Measurements from ENCODE around the gene PLXNA2. TPM values are rescaled to one million over a fixed set of nuclear protein-coding genes. Genes with fewer than 3 reads are reported as not detected.

Gene PLXNA2
- total RNA-seq, 8 experiments from 2014 or later = 14.3 to 50.5 (median 34.1) TPM

DNA sequence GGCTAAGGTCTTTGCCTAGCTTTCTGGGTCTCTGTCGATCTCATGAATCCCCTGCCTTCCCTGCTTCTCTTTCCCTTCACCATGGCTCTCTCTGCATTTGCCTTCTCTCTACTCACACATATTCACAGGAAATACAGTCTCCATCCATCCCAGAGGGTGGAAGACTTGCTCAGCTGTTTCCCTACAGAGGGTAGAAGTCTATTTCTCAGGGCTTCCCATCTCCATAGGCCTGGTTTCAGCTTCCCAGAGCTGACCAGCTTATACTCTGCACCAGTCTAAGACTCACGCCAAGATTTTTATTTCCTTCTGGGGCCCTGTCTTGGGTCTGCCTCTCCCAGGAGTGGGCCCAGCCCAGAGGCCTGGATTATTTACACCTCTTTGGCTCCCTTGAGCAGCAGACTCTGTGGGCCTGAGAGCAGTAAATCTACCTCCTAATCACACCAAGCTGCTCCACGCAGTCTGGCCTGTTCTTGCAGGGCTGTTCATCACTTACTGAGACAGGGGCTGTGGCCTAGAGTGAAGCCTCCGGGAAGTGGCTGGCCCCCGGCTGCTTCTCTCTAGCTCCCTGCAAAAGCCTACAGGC lies 102.5 kb downstream of the PLXNA2 start:
- peak overlapping the region; percentile 53 to 70 for H3K27ac ChIP-seq
- in situ Hi-C loops (cut with MboI; ENCODE audit: low pct_unique_long_range_greater_than_20kb in 2 of 9, low sequenced_read_pairs in 9 of 9, unreplicated experiment in 9 of 9) = loop anchor here in 2 of 9 experiments (25.0 kb wide), 1 partner anchor 96 kb away; the partner anchor contains the start of gene PLXNA2 (in 2 of the 2)
- peak; percentile 42 to 96 (median 92) for ATAC-seq (replicated peaks in 6 of 8)

GRCh38 chr1:208139434-208140045 lies 104.6 kb downstream of the PLXNA2 start:
- in situ Hi-C loops (cut with MboI; ENCODE audit: low pct_unique_long_range_greater_than_20kb in 2 of 9, low sequenced_read_pairs in 9 of 9, unreplicated experiment in 9 of 9) = loop anchor here in 2 of 9 experiments (25.0 kb wide), 1 partner anchor 98 kb away; the partner anchor contains the start of gene PLXNA2 (in 2 of the 2)
- no peak for ATAC-seq (replicated peaks in 6 of 8)
- no peak overlapping the region for H3K4me3 ChIP-seq
- peaks cover 46 to 51% of the 10 kb centered on the region in 2 donors for H3K4me1 ChIP-seq (replicated peaks in 1 of 2)
- H3K27ac ChIP-seq = peak overlapping the region in 1 of 2 donors; percentile 17
- WGBS, 10 experiments = 63 to 100% (median 86%) methylated on average over 1 to 3 of the region's 3 CpGs; no CpG with 5 or more reads in 3 of the 10 experiments

More for the DNA sequence above, 102.5 kb downstream of the PLXNA2 start:
- H3K4me1 ChIP-seq (replicated peaks in 1 of 2) = peaks cover 60 to 64% of the 10 kb centered on the region in 2 donors
- H3K4me3 ChIP-seq = no peak overlapping the region
- 0 to 100% (median 46%) methylated on average over 1 to 4 of the region's 5 CpGs; no CpG with 5 or more reads in 2 of the 10 experiments for WGBS, 10 experiments

GRCh38 chr1:208137193-208137592 lies 107.0 kb downstream of the PLXNA2 start:
- H3K4me3 ChIP-seq = no peak overlapping the region
- 24 to 100% (median 80%) methylated on average over 1 to 4 of the region's 4 CpGs; no CpG with 5 or more reads in 1 of the 10 experiments for WGBS, 10 experiments
- no peak overlapping the region for H3K27ac ChIP-seq
- peaks cover 23 to 43% of the 10 kb centered on the region in 2 donors for H3K4me1 ChIP-seq (replicated peaks in 1 of 2)
- ATAC-seq (replicated peaks in 6 of 8) = peak in 1 of 8 experiments; percentile 10
- in situ Hi-C loops (cut with MboI; ENCODE audit: low pct_unique_long_range_greater_than_20kb in 2 of 9, low sequenced_read_pairs in 9 of 9, unreplicated experiment in 9 of 9) = loop anchor here in 2 of 9 experiments (25.0 kb wide), 1 partner anchor 100 kb away; the partner anchor contains the start of gene PLXNA2 (in 2 of the 2)

DNA sequence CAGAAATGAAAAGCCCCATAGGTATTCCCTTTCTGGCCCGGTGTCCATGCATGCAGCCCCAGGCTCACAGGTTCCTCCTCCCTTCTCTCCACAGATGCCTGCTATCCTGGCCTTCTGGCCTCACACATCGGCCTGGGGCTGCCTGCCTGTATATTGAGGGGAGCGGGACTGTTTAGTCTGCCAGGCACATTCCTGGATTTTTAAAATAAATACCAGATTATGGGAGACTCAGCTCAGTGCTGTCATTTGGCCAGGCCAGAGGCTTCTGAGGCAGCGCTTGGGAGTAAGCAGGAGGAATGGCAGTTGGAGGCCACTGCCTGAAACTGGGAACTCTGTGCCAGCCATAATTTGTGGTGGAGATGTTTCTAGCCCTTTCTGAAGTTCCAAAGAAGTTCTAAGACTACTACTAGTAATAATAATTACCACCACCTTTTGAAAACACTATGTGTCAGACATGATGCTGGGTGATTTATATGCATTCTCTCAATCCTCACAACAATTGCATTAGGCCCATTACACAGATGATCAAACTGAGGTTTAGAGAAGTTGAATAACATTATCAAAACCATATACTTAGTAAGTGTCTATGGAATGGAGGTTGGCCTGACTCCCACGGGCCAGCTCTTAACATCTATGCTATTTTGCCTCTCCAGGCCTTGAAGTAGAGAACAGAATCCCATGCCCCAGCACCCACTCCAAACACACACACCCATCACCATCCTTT lies 107.6 kb downstream of the PLXNA2 start:
- H3K4me1 ChIP-seq (replicated peaks in 1 of 2) = peaks cover 22 to 40% of the 10 kb centered on the region in 2 donors
- H3K27ac ChIP-seq = no peak overlapping the region
- WGBS, 10 experiments = 50 to 100% (median 96%) methylated on average over 2 to 5 of the region's 5 CpGs; no CpG with 5 or more reads in 3 of the 10 experiments
- in situ Hi-C loops (cut with MboI; ENCODE audit: low pct_unique_long_range_greater_than_20kb in 2 of 9, low sequenced_read_pairs in 9 of 9, unreplicated experiment in 9 of 9) = loop anchor here in 2 of 9 experiments (25.0 kb wide), 1 partner anchor 101 kb away; the partner anchor contains the start of gene PLXNA2 (in 2 of the 2)
- H3K4me3 ChIP-seq = no peak overlapping the region
- no peak for ATAC-seq (replicated peaks in 6 of 8)

DNA sequence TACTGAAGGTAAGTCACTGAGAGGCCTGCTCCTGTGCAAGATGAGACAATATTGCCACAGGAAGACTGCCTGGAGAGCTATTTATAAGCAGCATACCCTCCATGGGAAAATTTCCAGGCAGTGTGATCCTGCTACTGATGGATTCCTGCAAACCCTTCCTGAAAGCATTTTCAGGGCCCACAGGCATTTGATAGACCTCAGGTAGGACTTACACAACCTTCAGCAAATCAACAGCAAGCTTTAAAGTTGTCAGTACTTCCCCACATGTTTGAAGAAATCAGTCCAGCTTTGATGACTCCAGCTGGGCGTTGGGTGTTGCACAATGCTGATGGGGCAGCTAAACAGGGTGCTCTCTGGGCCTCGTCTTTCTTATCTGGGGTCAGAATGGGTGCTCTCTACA lies 108.8 kb downstream of the PLXNA2 start:
- Histone ChIP-seq H3K4me1 (replicated peaks in 1 of 2) (peaks cover 16 to 27% of the 10 kb centered on the region in 2 donors), H3K4me3 (no peak overlapping the region), H3K27ac (no peak overlapping the region)
- in situ Hi-C loops (cut with MboI; ENCODE audit: low pct_unique_long_range_greater_than_20kb in 2 of 9, low sequenced_read_pairs in 9 of 9, unreplicated experiment in 9 of 9) = loop anchor here in 2 of 9 experiments (25.0 kb wide), 1 partner anchor 102 kb away; the partner anchor contains the start of gene PLXNA2 (in 2 of the 2)
- WGBS, 10 experiments = 70 to 100% (median 83%) methylated on average over 1 to 2 of the region's 2 CpGs; no CpG with 5 or more reads in 5 of the 10 experiments
- peak in 1 of 8 experiments; percentile 8 for ATAC-seq (replicated peaks in 6 of 8)

GRCh38 chr1:208134491-208134890 lies 109.7 kb downstream of the PLXNA2 start:
- in situ Hi-C loops (cut with MboI; ENCODE audit: low pct_unique_long_range_greater_than_20kb in 2 of 9, low sequenced_read_pairs in 9 of 9, unreplicated experiment in 9 of 9) = loop anchor here in 2 of 9 experiments (25.0 kb wide), 1 partner anchor 103 kb away; the partner anchor contains the start of gene PLXNA2 (in 2 of the 2)
- Histone ChIP-seq H3K27ac (no peak overlapping the region), H3K4me1 (replicated peaks in 1 of 2) (peaks cover 10 to 18% of the 10 kb centered on the region in 2 donors), H3K4me3 (no peak overlapping the region)
- no peak for ATAC-seq (replicated peaks in 6 of 8)
- WGBS, 10 experiments = 20 to 79% (median 71%) methylated on average over 1 to 5 of the region's 5 CpGs; no CpG with 5 or more reads in 3 of the 10 experiments

GRCh38 chr1:208133355-208133754 lies 110.8 kb downstream of the PLXNA2 start:
- peak in 3 of 8 experiments; percentile 52 to 67 (median 65) for ATAC-seq (replicated peaks in 6 of 8)
- WGBS, 10 experiments = 0 to 100% (median 71%) methylated on average over 1 to 2 of the region's 2 CpGs; no CpG with 5 or more reads in 1 of the 10 experiments

DNA sequence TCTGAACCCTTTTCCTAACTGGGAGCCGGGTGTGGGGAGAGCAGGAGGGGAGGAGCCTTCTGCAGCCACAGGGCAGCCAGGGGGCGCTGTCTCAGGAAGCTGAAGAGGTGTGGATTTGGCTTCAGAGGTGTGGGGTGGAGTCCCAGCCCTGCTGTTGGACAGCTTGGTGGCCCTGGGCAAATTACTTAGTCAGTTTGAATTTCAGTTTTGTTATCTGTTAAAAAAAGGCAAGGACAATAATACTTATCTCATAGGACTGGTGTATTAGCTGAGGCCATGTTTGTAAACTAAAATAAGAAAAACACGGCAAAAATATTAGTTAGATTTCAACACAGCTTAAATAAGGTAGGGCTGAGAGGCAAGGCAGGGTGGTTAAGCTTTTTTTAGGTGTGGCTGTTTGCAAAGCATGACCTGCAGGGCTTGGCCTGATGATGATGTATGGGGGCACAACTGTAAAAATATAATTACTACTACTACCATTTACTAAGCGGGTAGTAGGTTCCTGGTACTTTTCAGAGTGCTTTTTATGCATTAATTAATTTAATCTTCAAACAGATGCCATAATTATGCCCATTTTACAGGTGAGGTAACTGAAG lies 111.8 kb downstream of the PLXNA2 start:
- Histone ChIP-seq H3K27ac (no peak overlapping the region), H3K4me1 (replicated peaks in 1 of 2) (peaks cover 20 to 28% of the 10 kb centered on the region in 2 donors), H3K4me3 (no peak overlapping the region)
- WGBS, 10 experiments = 10 to 100% (median 58%) methylated on average over 1 to 4 of the region's 4 CpGs; no CpG with 5 or more reads in 1 of the 10 experiments
- peak; percentile 55 to 82 (median 72) for ATAC-seq (replicated peaks in 6 of 8)
- in situ Hi-C loops (cut with MboI; ENCODE audit: low pct_unique_long_range_greater_than_20kb in 2 of 9, low sequenced_read_pairs in 9 of 9, unreplicated experiment in 9 of 9) = loop anchor here in 2 of 9 experiments (25.0 kb wide), 1 partner anchor 105 kb away; the partner anchor contains the start of gene PLXNA2 (in 2 of the 2)

More at GRCh38 chr1:208133355-208133754, 110.8 kb downstream of the PLXNA2 start:
- Histone ChIP-seq H3K4me1 (replicated peaks in 1 of 2) (peaks cover 10 to 18% of the 10 kb centered on the region in 2 donors), H3K4me3 (no peak overlapping the region), H3K27ac (no peak overlapping the region)
- in situ Hi-C loops (cut with MboI; ENCODE audit: low pct_unique_long_range_greater_than_20kb in 2 of 9, low sequenced_read_pairs in 9 of 9, unreplicated experiment in 9 of 9) = loop anchor here in 2 of 9 experiments (25.0 kb wide), 1 partner anchor 104 kb away; the partner anchor contains the start of gene PLXNA2 (in 2 of the 2)

GRCh38 chr1:208131621-208132286 lies 112.4 kb downstream of the PLXNA2 start:
- 62 to 78% (median 69%) methylated on average over 2 to 14 of the region's 15 CpGs; no CpG with 5 or more reads in 5 of the 10 experiments for WGBS, 10 experiments
- ATAC-seq (replicated peaks in 6 of 8) = peak in 2 of 8 experiments; percentile 4 to 11
- in situ Hi-C loops (cut with MboI; ENCODE audit: low pct_unique_long_range_greater_than_20kb in 2 of 9, low sequenced_read_pairs in 9 of 9, unreplicated experiment in 9 of 9) = loop anchor here in 2 of 9 experiments (25.0 kb wide), 1 partner anchor 106 kb away; the partner anchor contains the start of gene PLXNA2 (in 2 of the 2)
- Histone ChIP-seq H3K4me3 (no peak overlapping the region), H3K27ac (no peak overlapping the region), H3K4me1 (replicated peaks in 1 of 2) (peaks cover 23 to 34% of the 10 kb centered on the region in 2 donors)

- H3K27ac ChIP-seq = no peak overlapping the region
- peaks cover 33 to 55% of the 10 kb centered on the region in 2 donors for H3K4me1 ChIP-seq (replicated peaks in 1 of 2)
- in situ Hi-C loops (cut with MboI; ENCODE audit: low pct_unique_long_range_greater_than_20kb in 2 of 9, low sequenced_read_pairs in 9 of 9, unreplicated experiment in 9 of 9) = loop anchor here in 2 of 9 experiments (25.0 kb wide), 1 partner anchor 108 kb away; the partner anchor contains the start of gene PLXNA2 (in 2 of the 2)
- 17 to 100% (median 100%) methylated on average over 1 of the region's 1 CpG; no CpG with 5 or more reads in 3 of the 10 experiments for WGBS, 10 experiments
- ATAC-seq (replicated peaks in 6 of 8) = peak in 3 of 8 experiments; percentile 24 to 31 (median 25)
- no peak overlapping the region for H3K4me3 ChIP-seq
Measured at GRCh38 chr1:208129487-208129886, 114.7 kb downstream of the PLXNA2 start.

DNA sequence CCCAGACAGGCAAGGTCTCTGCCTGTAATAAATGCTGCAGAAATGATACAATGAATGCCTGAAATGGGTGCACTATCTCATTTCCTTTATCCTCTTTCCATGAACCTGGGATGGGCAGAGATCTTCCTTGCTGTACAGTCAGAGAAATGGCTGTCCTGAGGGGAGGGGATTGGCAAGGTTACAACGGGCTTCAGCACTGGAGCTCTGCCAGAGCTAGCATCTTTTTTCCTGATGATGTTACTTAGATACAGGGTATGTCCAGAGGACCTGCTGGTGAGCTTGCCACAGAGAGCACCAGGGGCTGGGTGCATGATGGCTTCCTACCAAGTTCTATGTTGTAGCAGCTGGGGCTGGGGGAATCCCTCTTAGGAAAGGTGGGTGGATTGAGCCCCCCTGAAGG lies 115.1 kb downstream of the PLXNA2 start:
- peak in 2 of 8 experiments; percentile 16 to 65 for ATAC-seq (replicated peaks in 6 of 8)

More for the DNA sequence above, 115.1 kb downstream of the PLXNA2 start:
- in situ Hi-C loops (cut with MboI; ENCODE audit: low pct_unique_long_range_greater_than_20kb in 2 of 9, low sequenced_read_pairs in 9 of 9, unreplicated experiment in 9 of 9) = loop anchor here in 2 of 9 experiments (25.0 kb wide), 1 partner anchor 108 kb away; the partner anchor contains the start of gene PLXNA2 (in 2 of the 2)
- Histone ChIP-seq H3K4me1 (replicated peaks in 1 of 2) (peaks cover 33 to 51% of the 10 kb centered on the region in 2 donors), H3K4me3 (no peak overlapping the region), H3K27ac (no peak overlapping the region)
- 0 to 67% (median 33%) methylated on average over 1 of the region's 1 CpG; no CpG with 5 or more reads in 6 of the 10 experiments for WGBS, 10 experiments

All from motor neuron (in vitro differentiated cells).